ENCODE data around the gene PFN3. TPM values are rescaled to one million over a fixed set of nuclear protein-coding genes. Genes with fewer than 3 reads are reported as not detected.

PFN3 gene
- polyA plus RNA-seq, 1 of the 3 experiments (the other 2 are of a cell fraction) = not detected

DNA sequence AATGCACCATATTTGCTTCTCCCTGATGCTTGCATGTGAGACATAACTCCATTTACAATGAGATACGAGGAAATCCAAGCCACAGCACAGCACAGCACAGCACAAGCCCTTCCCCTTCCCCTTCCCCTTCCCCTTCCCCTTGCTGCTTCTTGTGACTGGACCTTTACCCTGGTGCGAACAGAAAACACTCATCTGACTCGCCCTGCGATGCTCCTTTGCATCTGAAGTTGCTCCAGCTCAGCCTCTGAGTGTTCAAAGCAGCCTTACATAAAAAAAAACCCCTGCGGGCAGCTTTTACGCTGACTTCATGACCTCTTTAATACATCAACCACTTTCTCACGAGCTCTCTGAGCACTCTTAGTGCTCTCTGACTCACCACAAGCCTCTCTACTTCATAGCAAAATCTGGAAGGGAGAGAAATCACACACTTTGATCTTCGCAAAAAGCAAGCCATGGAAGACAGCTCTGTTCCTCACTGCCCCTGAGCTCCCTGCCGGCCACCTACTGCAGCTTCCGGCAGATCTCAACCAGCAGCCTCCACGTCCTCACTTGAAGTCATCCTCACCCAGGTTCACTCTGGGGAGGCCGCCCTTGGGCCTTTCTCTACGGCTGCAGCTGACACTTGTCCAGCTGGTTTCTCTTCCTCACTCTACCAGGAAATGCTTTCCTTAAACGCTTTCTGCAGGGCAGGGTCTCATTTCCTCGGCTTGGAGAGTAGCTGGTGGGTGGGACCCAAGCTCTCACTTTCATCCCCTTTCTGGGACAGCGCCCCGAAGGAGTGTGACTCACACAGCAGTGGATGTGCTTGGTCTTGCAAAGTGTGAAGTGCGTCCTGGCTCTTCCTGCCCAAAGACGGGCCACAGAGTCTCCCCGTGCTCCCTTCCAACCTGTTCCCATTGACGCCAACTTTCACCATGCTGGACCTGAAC lies 11.0 kb downstream of the PFN3 start:
- H3K27ac ChIP-seq (ENCODE audit: low read depth in 2 of 2, low read length in 1 of 2) = no peak overlapping the region
- TF ChIP-seq, protein P1, sequence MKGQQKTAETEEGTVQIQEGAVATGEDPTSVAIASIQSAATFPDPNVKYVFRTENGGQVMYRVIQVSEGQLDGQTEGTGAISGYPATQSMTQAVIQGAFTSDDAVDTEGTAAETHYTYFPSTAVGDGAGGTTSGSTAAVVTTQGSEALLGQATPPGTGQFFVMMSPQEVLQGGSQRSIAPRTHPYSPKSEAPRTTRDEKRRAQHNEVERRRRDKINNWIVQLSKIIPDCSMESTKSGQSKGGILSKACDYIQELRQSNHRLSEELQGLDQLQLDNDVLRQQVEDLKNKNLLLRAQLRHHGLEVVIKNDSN (IDR thresholded peaks at IDR 0.05; ENCODE audit: borderline replicate concordance, low read depth) = no peak
- TF ChIP-seq SMC3 (IDR thresholded peaks at IDR 0.05; ENCODE audit: low read depth, low read length) = no peak
- no peak for TF ChIP-seq TEAD4 (IDR thresholded peaks at IDR 0.05; ENCODE audit: borderline replicate concordance, insufficient read depth)
- no peak for TF ChIP-seq ELF1 (IDR thresholded peaks at IDR 0.05)
- TF ChIP-seq MXI1 (IDR thresholded peaks at IDR 0.05; ENCODE audit: low read depth, low read length) = no peak
- no peak for TF ChIP-seq TAF1 (IDR thresholded peaks at IDR 0.05; ENCODE audit: borderline replicate concordance, low read depth, low read length)
- TF ChIP-seq FOXJ3 (CRISPR knock-in tag; IDR thresholded peaks at IDR 0.05) = no peak
- TF ChIP-seq SIN3A (IDR thresholded peaks at IDR 0.05; ENCODE audit: borderline replicate concordance, low read depth, low read length) = no peak
- TF ChIP-seq, protein P2, sequence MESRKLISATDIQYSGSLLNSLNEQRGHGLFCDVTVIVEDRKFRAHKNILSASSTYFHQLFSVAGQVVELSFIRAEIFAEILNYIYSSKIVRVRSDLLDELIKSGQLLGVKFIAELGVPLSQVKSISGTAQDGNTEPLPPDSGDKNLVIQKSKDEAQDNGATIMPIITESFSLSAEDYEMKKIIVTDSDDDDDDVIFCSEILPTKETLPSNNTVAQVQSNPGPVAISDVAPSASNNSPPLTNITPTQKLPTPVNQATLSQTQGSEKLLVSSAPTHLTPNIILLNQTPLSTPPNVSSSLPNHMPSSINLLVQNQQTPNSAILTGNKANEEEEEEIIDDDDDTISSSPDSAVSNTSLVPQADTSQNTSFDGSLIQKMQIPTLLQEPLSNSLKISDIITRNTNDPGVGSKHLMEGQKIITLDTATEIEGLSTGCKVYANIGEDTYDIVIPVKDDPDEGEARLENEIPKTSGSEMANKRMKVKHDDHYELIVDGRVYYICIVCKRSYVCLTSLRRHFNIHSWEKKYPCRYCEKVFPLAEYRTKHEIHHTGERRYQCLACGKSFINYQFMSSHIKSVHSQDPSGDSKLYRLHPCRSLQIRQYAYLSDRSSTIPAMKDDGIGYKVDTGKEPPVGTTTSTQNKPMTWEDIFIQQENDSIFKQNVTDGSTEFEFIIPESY (IDR thresholded peaks at IDR 0.05; ENCODE audit: borderline replicate concordance, low read depth) = no peak
- WGBS (ENCODE audit: low lambda C conversion rate) = 71% methylated on average over 17 of the region's 21 CpGs
- no peak overlapping the region for H3K9ac ChIP-seq
- no peak overlapping the region for H3K4me3 ChIP-seq (ENCODE audit: low read depth in 2 of 2, low read length in 1 of 2)
- H3K27me3 ChIP-seq (ENCODE audit: insufficient read depth) = no peaks in the 10 kb centered on the region
- H3K36me3 ChIP-seq (replicated peaks in 1 of 2; ENCODE audit: control insufficient read depth in 1 of 2, insufficient read depth in 2 of 2, low read length in 1 of 2) = no peaks in the 10 kb centered on the region
- H2AFZ ChIP-seq (ENCODE audit: low read depth) = no peak overlapping the region
- POLR2A ChIA-PET = interaction anchor here (3.6 kb wide), 1 partner anchor 64 kb away, joined by 22 read pairs; no protein-coding TSS in a partner anchor
- peaks cover 0 to 3% of the 10 kb centered on the region in 2 experiments; a peak in 1 of 4 replicates for H3K4me1 ChIP-seq (ENCODE audit: control insufficient read depth in 1 of 2, insufficient read depth in 2 of 2, low read depth in 1 of 2, low read length in 1 of 2)
- no peak overlapping the region for H3K4me2 ChIP-seq
- DNase-seq = no peak
- no peaks in the 10 kb centered on the region for H3K9me2 ChIP-seq
- CTCF ChIA-PET = interaction anchor here (0.7 to 14.2 kb wide), 29 partner anchors 9 to 318 kb away, joined by 3 to 318 read pairs (median 4); partner anchors contain the start of genes F12, LMAN2, MXD3 and PDLIM7
- H3F3A ChIP-seq (replicated peaks; ENCODE audit: insufficient read depth) = peaks cover 5% of the 10 kb centered on the region
- H3K79me2 ChIP-seq (ENCODE audit: insufficient read depth) = no peaks in the 10 kb centered on the region
- no peaks in the 10 kb centered on the region for H4K20me1 ChIP-seq (ENCODE audit: insufficient read depth)
- no peaks in the 10 kb centered on the region for H3K9me3 ChIP-seq

DNA sequence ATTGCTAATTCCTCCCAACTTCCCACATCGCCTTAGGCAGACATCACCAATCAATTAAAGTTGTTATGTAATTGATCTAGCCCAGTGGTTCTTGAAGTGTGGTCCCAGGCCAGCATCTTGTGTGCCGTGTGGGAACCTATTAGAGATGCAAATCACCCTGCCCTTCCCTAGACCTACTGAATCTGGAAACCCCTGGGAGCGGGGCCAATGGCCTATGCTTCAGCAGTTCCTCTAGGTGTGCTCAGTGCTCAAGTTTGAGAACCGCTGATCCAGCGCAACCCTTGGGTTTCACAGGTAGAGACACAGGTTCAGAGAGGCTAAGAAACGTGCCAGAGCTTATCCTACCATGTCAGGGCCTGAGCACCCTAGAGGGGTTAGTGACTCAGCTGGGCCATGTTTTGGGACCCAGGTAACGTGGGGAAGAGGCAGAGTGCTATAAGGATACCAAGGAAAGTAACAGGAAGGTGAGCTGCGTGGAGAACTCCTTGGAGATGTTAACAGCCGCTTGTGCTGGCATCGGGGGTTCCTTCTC lies 11.9 kb downstream of the PFN3 start:
- WGBS (ENCODE audit: low lambda C conversion rate) = 81% methylated on average over 10 of the region's 10 CpGs
- H3K4me2 ChIP-seq = no peak overlapping the region
- TF ChIP-seq, protein P3, sequence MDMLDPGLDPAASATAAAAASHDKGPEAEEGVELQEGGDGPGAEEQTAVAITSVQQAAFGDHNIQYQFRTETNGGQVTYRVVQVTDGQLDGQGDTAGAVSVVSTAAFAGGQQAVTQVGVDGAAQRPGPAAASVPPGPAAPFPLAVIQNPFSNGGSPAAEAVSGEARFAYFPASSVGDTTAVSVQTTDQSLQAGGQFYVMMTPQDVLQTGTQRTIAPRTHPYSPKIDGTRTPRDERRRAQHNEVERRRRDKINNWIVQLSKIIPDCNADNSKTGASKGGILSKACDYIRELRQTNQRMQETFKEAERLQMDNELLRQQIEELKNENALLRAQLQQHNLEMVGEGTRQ (IDR thresholded peaks at IDR 0.05; ENCODE audit: borderline replicate concordance, low read depth, low read length) = no peak
- TF ChIP-seq JUND (IDR thresholded peaks at IDR 0.05) (no peak), EP300 (IDR thresholded peaks at IDR 0.05; ENCODE audit: borderline replicate concordance in 1 of 2, low read depth in 1 of 2, low read length in 1 of 2) (no peak), MXI1 (IDR thresholded peaks at IDR 0.05; ENCODE audit: low read depth, low read length) (no peak), YY1 (IDR thresholded peaks at IDR 0.05; ENCODE audit: low read depth) (no peak), NFIC (IDR thresholded peaks at IDR 0.05; ENCODE audit: borderline replicate concordance) (no peak), TAF1 (IDR thresholded peaks at IDR 0.05; ENCODE audit: borderline replicate concordance, low read depth, low read length) (no peak), MEF2A (IDR thresholded peaks at IDR 0.05; ENCODE audit: borderline replicate concordance, low read depth) (no peak), GABPA (IDR thresholded peaks at IDR 0.05; ENCODE audit: low read depth) (no peak)
- TF ChIP-seq, protein P4, sequence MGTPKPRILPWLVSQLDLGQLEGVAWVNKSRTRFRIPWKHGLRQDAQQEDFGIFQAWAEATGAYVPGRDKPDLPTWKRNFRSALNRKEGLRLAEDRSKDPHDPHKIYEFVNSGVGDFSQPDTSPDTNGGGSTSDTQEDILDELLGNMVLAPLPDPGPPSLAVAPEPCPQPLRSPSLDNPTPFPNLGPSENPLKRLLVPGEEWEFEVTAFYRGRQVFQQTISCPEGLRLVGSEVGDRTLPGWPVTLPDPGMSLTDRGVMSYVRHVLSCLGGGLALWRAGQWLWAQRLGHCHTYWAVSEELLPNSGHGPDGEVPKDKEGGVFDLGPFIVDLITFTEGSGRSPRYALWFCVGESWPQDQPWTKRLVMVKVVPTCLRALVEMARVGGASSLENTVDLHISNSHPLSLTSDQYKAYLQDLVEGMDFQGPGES (IDR thresholded peaks at IDR 0.05; ENCODE audit: low read depth, low read length) = no peak
- TF ChIP-seq, protein P5, sequence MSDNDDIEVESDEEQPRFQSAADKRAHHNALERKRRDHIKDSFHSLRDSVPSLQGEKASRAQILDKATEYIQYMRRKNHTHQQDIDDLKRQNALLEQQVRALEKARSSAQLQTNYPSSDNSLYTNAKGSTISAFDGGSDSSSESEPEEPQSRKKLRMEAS (IDR thresholded peaks at IDR 0.05; ENCODE audit: low read depth) = no peak

More for the DNA sequence above, 11.9 kb downstream of the PFN3 start:
- H4K20me1 ChIP-seq (ENCODE audit: insufficient read depth) = no peaks in the 10 kb centered on the region
- no peak for DNase-seq
- ChIA-PET CTCF (interaction anchor here (1.0 to 14.2 kb wide), 13 partner anchors 10 to 114 kb away, joined by 3 to 318 read pairs (median 12); partner anchors contain the start of genes LMAN2, MXD3 and PRR7), POLR2A (interaction anchor here (3.6 kb wide), 1 partner anchor 65 kb away, joined by 22 read pairs; no protein-coding TSS in a partner anchor)
- no peak overlapping the region for H3K4me3 ChIP-seq (ENCODE audit: low read depth in 2 of 2, low read length in 1 of 2)
- H3K79me2 ChIP-seq (ENCODE audit: insufficient read depth) = no peaks in the 10 kb centered on the region
- no peaks in the 10 kb centered on the region for H3K9me3 ChIP-seq
- peaks cover 0 to 3% of the 10 kb centered on the region in 2 experiments; a peak in 1 of 4 replicates for H3K4me1 ChIP-seq (ENCODE audit: control insufficient read depth in 1 of 2, insufficient read depth in 2 of 2, low read depth in 1 of 2, low read length in 1 of 2)
- no peak overlapping the region for H2AFZ ChIP-seq (ENCODE audit: low read depth)
- no peaks in the 10 kb centered on the region for H3K36me3 ChIP-seq (replicated peaks in 1 of 2; ENCODE audit: control insufficient read depth in 1 of 2, insufficient read depth in 2 of 2, low read length in 1 of 2)
- H3K9ac ChIP-seq = no peak overlapping the region
- peaks cover 5% of the 10 kb centered on the region for H3F3A ChIP-seq (replicated peaks; ENCODE audit: insufficient read depth)
- no peak overlapping the region for H3K27ac ChIP-seq (ENCODE audit: low read depth in 2 of 2, low read length in 1 of 2)
- H3K9me2 ChIP-seq = no peaks in the 10 kb centered on the region
- H3K27me3 ChIP-seq (ENCODE audit: insufficient read depth) = no peaks in the 10 kb centered on the region
